ENCODE data around the gene NUF2. TPM values are rescaled to one million over a fixed set of nuclear protein-coding genes. Genes with fewer than 3 reads are reported as not detected.

NUF2 gene
- total RNA-seq, 1 donor from 2014 or later = 2.0 TPM

- H3K4me3 ChIP-seq = no peak overlapping the region
- H3K36me3 ChIP-seq = no peaks in the 10 kb centered on the region
- H3K27ac ChIP-seq = no peak overlapping the region
- intact Hi-C loops (cut with DNase I) = no loop called here
- H3K4me1 ChIP-seq = no peaks in the 10 kb centered on the region
- H3K27me3 ChIP-seq = no peaks in the 10 kb centered on the region
- DNase-seq (ENCODE audit: extremely low spot score in 2 of 2) = no peak
- TF ChIP-seq POLR2AphosphoS5 (IDR thresholded peaks at IDR 0.05; ENCODE audit: insufficient read depth in 1 of 2, low read depth in 1 of 2) (no peak), POLR2A (IDR thresholded peaks at IDR 0.05) (no peak), CTCF (IDR thresholded peaks at IDR 0.05) (no peak)
- no peaks in the 10 kb centered on the region for H3K9me3 ChIP-seq
Observed at GRCh38 chr1:163298365-163298764, 23.4 kb upstream of the NUF2 start.

- H3K27ac ChIP-seq = no peak overlapping the region
- no peak overlapping the region for H3K4me3 ChIP-seq
- H3K4me1 ChIP-seq = no peaks in the 10 kb centered on the region
- intact Hi-C loops (cut with DNase I) = no loop called here
- H3K9me3 ChIP-seq = no peaks in the 10 kb centered on the region
- no peaks in the 10 kb centered on the region for H3K27me3 ChIP-seq
- TF ChIP-seq POLR2A (IDR thresholded peaks at IDR 0.05) = no peak
- no peak for TF ChIP-seq POLR2AphosphoS5 (IDR thresholded peaks at IDR 0.05; ENCODE audit: insufficient read depth in 1 of 2, low read depth in 1 of 2)
- TF ChIP-seq CTCF (IDR thresholded peaks at IDR 0.05) = no peak
- no peaks in the 10 kb centered on the region for H3K36me3 ChIP-seq
- DNase-seq (ENCODE audit: extremely low spot score in 2 of 2) = no peak
Observed at GRCh38 chr1:163300568-163300967, 21.2 kb upstream of the NUF2 start.

- H3K4me3 ChIP-seq = no peak overlapping the region
- no peak for DNase-seq (ENCODE audit: extremely low spot score in 2 of 2)
- no peaks in the 10 kb centered on the region for H3K4me1 ChIP-seq
- TF ChIP-seq POLR2A (IDR thresholded peaks at IDR 0.05) (no peak), POLR2AphosphoS5 (IDR thresholded peaks at IDR 0.05; ENCODE audit: insufficient read depth in 1 of 2, low read depth in 1 of 2) (no peak), CTCF (IDR thresholded peaks at IDR 0.05) (no peak)
- intact Hi-C loops (cut with DNase I) = no loop called here
- no peaks in the 10 kb centered on the region for H3K9me3 ChIP-seq
- no peak overlapping the region for H3K27ac ChIP-seq
- H3K27me3 ChIP-seq = no peaks in the 10 kb centered on the region
- H3K36me3 ChIP-seq = no peaks in the 10 kb centered on the region
Observed at GRCh38 chr1:163303561-163303960, 18.2 kb upstream of the NUF2 start.

- Histone ChIP-seq H3K36me3 (no peaks in the 10 kb centered on the region), H3K27ac (no peak overlapping the region), H3K9me3 (no peaks in the 10 kb centered on the region), H3K27me3 (no peaks in the 10 kb centered on the region), H3K4me3 (no peak overlapping the region), H3K4me1 (no peaks in the 10 kb centered on the region)
- intact Hi-C loops (cut with DNase I) = no loop called here
- TF ChIP-seq POLR2A (IDR thresholded peaks at IDR 0.05) = no peak
- TF ChIP-seq POLR2AphosphoS5 (IDR thresholded peaks at IDR 0.05; ENCODE audit: insufficient read depth in 1 of 2, low read depth in 1 of 2) = no peak
- no peak for TF ChIP-seq CTCF (IDR thresholded peaks at IDR 0.05)
- no peak for DNase-seq (ENCODE audit: extremely low spot score in 2 of 2)
Observed at GRCh38 chr1:163305441-163305840, 16.3 kb upstream of the NUF2 start.

GRCh38 chr1:163307479-163308171 is 14.1 kb upstream of the NUF2 start:
- intact Hi-C loops (cut with DNase I) = no loop called here
- Histone ChIP-seq H3K4me1 (no peaks in the 10 kb centered on the region), H3K4me3 (no peak overlapping the region), H3K27ac (no peak overlapping the region), H3K9me3 (no peaks in the 10 kb centered on the region), H3K36me3 (no peaks in the 10 kb centered on the region), H3K27me3 (no peaks in the 10 kb centered on the region)
- DNase-seq (ENCODE audit: extremely low spot score in 2 of 2) = no peak
- TF ChIP-seq POLR2AphosphoS5 (IDR thresholded peaks at IDR 0.05; ENCODE audit: insufficient read depth in 1 of 2, low read depth in 1 of 2) (no peak), CTCF (IDR thresholded peaks at IDR 0.05) (no peak)
